Activated CD4-positive, alpha-beta T cell treated with anti-CD3 and anti-CD28 coated beads, Interleukin-2, amount 10 ng/mL, durations not matched to agents 7 days and 5 days (primary cell): ENCODE results near the gene ATG4C. TPM values are rescaled to one million over a fixed set of nuclear protein-coding genes. Genes with fewer than 3 reads are reported as not detected.
A peak's percentile ranks its signal among the peaks of the same experiment; 100 is the strongest.

ENCODE experiments used
- CTCF ChIA-PET: fragments of 350-600 bp; sonication (Branson Sonifier 250); formaldehyde crosslinking; loops from one replicate; lab custom pipeline; 2021; ENCODE audit warnings: antibody characterized with exemption; lab: Charles Lee
- POLR2A ChIA-PET: fragments of 350-600 bp; sonication (Branson Sonifier 250); formaldehyde crosslinking; loops from one replicate; lab custom pipeline; 2021; ENCODE audit warnings: antibody characterized with exemption; lab: Charles Lee
- DNase-seq: peaks from one replicate; pipeline ENCODE4 v3.0.0-alpha.2; 2020
- H3K27ac Mint-ChIP-seq: one replicate; pipeline ENCODE4 v1.8.0; 2021; ENCODE audit warnings: mild to moderate bottlenecking, moderate library complexity, mixed read lengths
- H3K27me3 Mint-ChIP-seq: one replicate; pipeline ENCODE4 v1.8.0; 2021; ENCODE audit warnings: mixed read lengths
- H3K36me3 Mint-ChIP-seq: one replicate; pipeline ENCODE4 v1.8.0; 2021; ENCODE audit warnings: low read depth, mixed read lengths
- H3K4me1 Mint-ChIP-seq: one replicate; pipeline ENCODE4 v1.8.0; 2021; ENCODE audit warnings: mixed read lengths
- H3K4me3 Mint-ChIP-seq: one replicate; pipeline ENCODE4 v1.8.0; 2021; ENCODE audit warnings: mild to moderate bottlenecking, moderate library complexity, mixed read lengths
- H3K9me3 Mint-ChIP-seq: one replicate; pipeline ENCODE4 v1.8.0; 2021; ENCODE audit warnings: mixed read lengths
- total RNA-seq, 2 experiments: library from RNA; stranded (reverse); gene quantifications; one replicate each; pipeline ENCODE4 v1.2.3, GENCODE V29; 2021

ATG4C gene
- total RNA-seq, 2 experiments from 2014 or later = 12.1 to 16.4 TPM

DNA sequence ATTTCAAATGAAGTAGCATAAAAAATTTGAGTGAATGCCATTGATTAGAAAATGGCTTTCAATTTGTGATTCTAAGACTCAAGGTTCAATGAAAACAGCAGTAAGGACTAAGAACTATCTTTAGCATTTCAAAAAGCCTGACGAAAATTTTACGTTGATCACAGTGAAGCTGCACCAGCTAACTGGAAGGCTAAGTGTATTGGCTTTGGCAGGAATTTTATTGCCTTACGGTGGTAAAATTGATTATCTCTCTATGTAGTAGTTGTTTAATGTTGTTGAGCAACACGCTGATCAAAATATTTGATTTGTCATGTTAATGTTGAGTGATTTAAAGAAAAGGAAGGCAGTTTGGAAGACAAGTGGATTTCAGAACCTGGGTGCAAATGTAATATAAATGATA is 49.6 kb downstream of the ATG4C start:
- H3K36me3 Mint-ChIP-seq = peaks cover 2% of the 10 kb centered on the region
- no peak for DNase-seq
- no peaks in the 10 kb centered on the region for H3K27me3 Mint-ChIP-seq
- no peaks in the 10 kb centered on the region for H3K4me1 Mint-ChIP-seq
- no peak overlapping the region for H3K4me3 Mint-ChIP-seq
- ChIA-PET POLR2A (no interaction called here), CTCF (no interaction called here)
- no peak overlapping the region for H3K27ac Mint-ChIP-seq
- H3K9me3 Mint-ChIP-seq = no peaks in the 10 kb centered on the region

DNA sequence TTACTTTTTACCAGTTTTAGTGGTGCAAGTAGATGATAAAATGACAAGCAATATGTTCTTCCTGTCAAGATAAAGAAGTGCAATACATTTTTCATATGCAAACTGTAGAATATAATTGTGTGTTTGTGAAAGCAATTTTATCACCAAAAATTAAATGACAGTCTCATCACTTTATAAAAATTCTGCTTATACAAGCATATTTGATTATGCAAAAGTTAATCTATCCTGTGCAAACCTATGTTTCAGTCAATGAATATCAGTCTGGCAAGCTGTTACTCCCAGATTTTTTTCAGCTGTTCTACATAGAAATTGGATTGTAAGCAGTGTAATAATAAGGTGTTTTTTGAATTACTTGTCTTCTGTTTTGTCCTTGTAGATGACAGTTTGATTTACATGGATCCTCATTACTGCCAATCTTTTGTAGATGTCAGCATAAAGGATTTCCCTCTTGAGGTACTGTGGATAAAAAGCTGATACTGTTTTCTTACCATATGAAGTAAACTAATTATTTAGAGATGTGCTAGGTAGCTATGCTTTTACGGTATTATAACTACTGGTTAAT is 50.5 kb downstream of the ATG4C start:
- Mint-ChIP-seq H3K4me1 (no peaks in the 10 kb centered on the region), H3K27ac (no peak overlapping the region), H3K27me3 (no peaks in the 10 kb centered on the region), H3K36me3 (peaks cover 2% of the 10 kb centered on the region), H3K4me3 (no peak overlapping the region), H3K9me3 (no peaks in the 10 kb centered on the region)
- ChIA-PET CTCF (interaction anchor here (0.5 kb wide), 1 partner anchor 9 kb away, joined by 3 read pairs; no protein-coding TSS in a partner anchor), POLR2A (no interaction called here)
- DNase-seq = no peak

- Mint-ChIP-seq H3K36me3 (no peaks in the 10 kb centered on the region), H3K4me3 (no peak overlapping the region), H3K4me1 (no peaks in the 10 kb centered on the region), H3K27ac (no peak overlapping the region), H3K9me3 (no peaks in the 10 kb centered on the region), H3K27me3 (no peaks in the 10 kb centered on the region)
- POLR2A ChIA-PET = no interaction called here
- DNase-seq = no peak
- CTCF ChIA-PET = no interaction called here
These were observed 53.1 kb downstream of the ATG4C start for GRCh38 chr1:62836856-62837540.

DNA sequence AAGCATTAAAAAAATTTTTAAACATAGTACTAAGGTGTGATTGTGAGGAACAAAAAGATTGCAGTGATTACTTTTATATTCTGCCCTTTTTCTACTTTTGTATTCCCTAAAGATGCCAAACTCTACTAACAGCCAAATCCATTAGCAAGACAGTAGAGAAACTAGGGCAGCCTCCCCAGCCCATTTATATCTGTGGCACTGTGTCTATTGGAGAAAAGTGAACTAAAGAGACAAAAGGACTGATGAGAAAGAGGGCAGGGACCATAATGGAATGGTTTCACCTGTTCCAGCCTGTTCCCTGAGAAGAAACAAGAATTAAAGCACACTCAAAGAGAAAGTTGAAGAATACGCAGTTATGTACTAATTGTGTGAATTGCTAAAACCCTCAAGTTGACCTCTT is 56.6 kb downstream of the ATG4C start:
- no peaks in the 10 kb centered on the region for H3K9me3 Mint-ChIP-seq
- H3K4me3 Mint-ChIP-seq = no peak overlapping the region

DNA sequence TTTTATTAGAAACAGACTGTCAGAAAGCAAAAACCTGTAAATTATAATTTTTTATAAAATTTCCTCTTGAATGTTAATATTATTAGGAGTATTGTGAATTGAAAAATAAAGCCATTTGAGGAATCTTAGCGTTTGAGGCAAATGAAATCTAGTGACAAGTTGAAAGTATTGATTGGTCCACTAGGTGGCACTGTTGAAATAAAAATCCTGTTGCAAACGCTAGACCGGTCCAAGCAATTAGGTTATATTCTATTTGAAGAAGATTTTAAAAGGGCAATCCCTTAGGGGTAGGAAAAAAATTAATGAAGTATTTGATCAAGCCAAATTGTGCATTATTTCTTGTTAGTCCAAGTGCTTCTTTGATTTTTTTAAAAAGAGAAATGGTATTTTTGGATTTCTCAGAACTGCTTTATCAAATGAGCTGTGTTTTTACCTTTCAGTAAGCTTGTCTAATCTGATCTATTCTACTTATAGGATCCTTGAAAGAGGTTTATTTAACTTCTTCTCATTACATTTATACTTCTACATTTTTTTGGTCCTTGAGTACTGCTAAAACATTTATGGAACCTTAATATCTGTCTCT is 57.7 kb downstream of the ATG4C start:
- Mint-ChIP-seq H3K36me3 (no peaks in the 10 kb centered on the region), H3K9me3 (no peaks in the 10 kb centered on the region), H3K4me3 (no peak overlapping the region), H3K27ac (no peak overlapping the region), H3K27me3 (no peaks in the 10 kb centered on the region), H3K4me1 (no peaks in the 10 kb centered on the region)
- CTCF ChIA-PET = interaction anchor here (0.6 to 1.5 kb wide), 2 partner anchors 11 to 651 kb away, joined by 3 to 6 read pairs; no protein-coding TSS in a partner anchor
- peak; percentile 55 for DNase-seq
- POLR2A ChIA-PET = no interaction called here

More for the DNA sequence above, 56.6 kb downstream of the ATG4C start:
- Mint-ChIP-seq H3K27me3 (no peaks in the 10 kb centered on the region), H3K4me1 (no peaks in the 10 kb centered on the region), H3K36me3 (no peaks in the 10 kb centered on the region), H3K27ac (no peak overlapping the region)
- no peak for DNase-seq
- ChIA-PET CTCF (no interaction called here), POLR2A (no interaction called here)

GRCh38 chr1:62844030-62844429 is 60.1 kb downstream of the ATG4C start:
- POLR2A ChIA-PET = no interaction called here
- no peaks in the 10 kb centered on the region for H3K36me3 Mint-ChIP-seq
- CTCF ChIA-PET = no interaction called here

GRCh38 chr1:62849031-62849430 is 65.1 kb downstream of the ATG4C start:
- H3K27ac Mint-ChIP-seq = no peak overlapping the region
- H3K9me3 Mint-ChIP-seq = no peaks in the 10 kb centered on the region
- H3K27me3 Mint-ChIP-seq = no peaks in the 10 kb centered on the region
- no peak for DNase-seq
- H3K36me3 Mint-ChIP-seq = peaks cover 2% of the 10 kb centered on the region
- H3K4me1 Mint-ChIP-seq = no peaks in the 10 kb centered on the region
- ChIA-PET CTCF (interaction anchor here (0.7 kb wide), 2 partner anchors 35 to 351 kb away, joined by 3 to 4 read pairs; no protein-coding TSS in a partner anchor), POLR2A (no interaction called here)
- H3K4me3 Mint-ChIP-seq = no peak overlapping the region

More at GRCh38 chr1:62844030-62844429, 60.1 kb downstream of the ATG4C start:
- Mint-ChIP-seq H3K27me3 (no peaks in the 10 kb centered on the region), H3K27ac (no peak overlapping the region), H3K9me3 (no peaks in the 10 kb centered on the region), H3K4me1 (no peaks in the 10 kb centered on the region), H3K4me3 (no peak overlapping the region)
- DNase-seq = no peak

DNA sequence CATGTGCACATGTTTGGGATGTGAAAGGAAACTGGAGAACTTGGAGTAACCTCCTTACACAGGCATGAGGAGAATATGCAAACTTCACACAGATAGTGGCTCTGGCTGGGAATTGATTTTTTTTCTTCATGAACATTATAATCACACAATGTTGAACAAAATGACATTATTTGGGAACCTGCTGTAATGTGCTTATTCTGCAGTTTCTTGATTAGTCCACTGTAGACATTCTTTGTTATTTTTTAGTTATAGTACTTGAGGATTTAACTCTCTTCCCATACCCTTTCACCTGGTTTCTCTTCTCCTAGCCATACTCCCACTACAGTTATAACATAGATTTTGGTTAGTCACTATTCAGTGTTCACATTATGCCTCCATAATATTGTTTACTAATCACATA is 68.3 kb downstream of the ATG4C start:
- Mint-ChIP-seq H3K9me3 (no peaks in the 10 kb centered on the region), H3K36me3 (peaks cover 2% of the 10 kb centered on the region), H3K4me1 (no peaks in the 10 kb centered on the region), H3K27ac (no peak overlapping the region), H3K4me3 (no peak overlapping the region), H3K27me3 (no peaks in the 10 kb centered on the region)
- CTCF ChIA-PET = interaction anchor here (0.6 kb wide), 1 partner anchor 483 kb away, joined by 3 read pairs; no protein-coding TSS in a partner anchor
- no peak for DNase-seq
- POLR2A ChIA-PET = interaction anchor here (0.6 kb wide), 1 partner anchor 9 kb away, joined by 4 read pairs; no protein-coding TSS in a partner anchor

GRCh38 chr1:62856960-62857359 is 73.0 kb downstream of the ATG4C start:
- Mint-ChIP-seq H3K27ac (no peak overlapping the region), H3K4me3 (no peak overlapping the region), H3K36me3 (peaks cover 2% of the 10 kb centered on the region), H3K4me1 (no peaks in the 10 kb centered on the region), H3K27me3 (no peaks in the 10 kb centered on the region), H3K9me3 (no peaks in the 10 kb centered on the region)
- ChIA-PET CTCF (no interaction called here), POLR2A (no interaction called here)
- no peak for DNase-seq

DNA sequence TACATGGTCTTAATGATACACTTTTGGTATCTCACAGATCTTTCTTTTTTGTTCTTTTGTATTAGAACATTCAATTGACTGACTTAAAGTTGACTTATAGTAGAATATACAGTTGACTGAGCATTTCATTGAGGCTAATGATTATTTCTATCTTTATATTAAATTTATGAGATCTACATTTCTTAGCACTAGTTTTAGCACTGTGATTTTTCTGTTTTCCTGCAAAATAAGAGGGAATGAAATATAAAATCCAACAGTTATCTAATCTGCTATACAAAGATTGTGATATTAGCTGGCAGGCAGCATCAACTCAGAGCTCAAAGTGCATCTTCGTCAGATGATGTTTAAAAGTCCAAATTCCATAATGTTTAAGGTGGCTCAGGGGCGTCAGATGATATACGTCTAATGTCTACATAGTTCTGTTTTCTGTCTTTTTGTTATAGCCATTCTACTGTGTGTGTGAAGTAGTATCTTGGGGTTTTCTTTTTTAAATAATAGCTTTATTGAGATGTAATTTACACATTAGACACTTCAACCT is 85.4 kb downstream of the ATG4C start:
- Mint-ChIP-seq H3K4me1 (no peaks in the 10 kb centered on the region), H3K27me3 (peaks cover 3% of the 10 kb centered on the region), H3K9me3 (no peaks in the 10 kb centered on the region), H3K27ac (no peak overlapping the region), H3K36me3 (no peaks in the 10 kb centered on the region), H3K4me3 (no peak overlapping the region)
- ChIA-PET POLR2A (no interaction called here), CTCF (no interaction called here)
- no peak for DNase-seq

DNA sequence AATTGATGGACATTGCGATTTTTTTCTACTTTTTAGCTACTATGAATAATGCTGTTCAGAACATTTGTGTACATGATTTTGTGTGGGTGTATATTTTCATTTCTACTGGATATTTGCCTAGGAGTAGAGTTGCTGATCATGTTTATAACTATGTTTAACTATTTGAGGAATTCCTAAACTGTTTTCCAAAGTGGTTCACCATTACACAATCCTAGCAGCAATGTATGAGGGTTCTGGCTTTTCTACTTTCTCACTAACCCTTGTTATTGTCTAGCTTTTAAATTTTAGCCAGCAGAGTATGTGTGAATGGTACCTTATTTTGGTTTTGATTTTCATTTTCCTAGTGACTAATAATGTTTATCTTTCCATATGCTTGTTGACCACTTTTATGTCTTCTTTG is 86.2 kb downstream of the ATG4C start:
- CTCF ChIA-PET = no interaction called here
- POLR2A ChIA-PET = no interaction called here
- Mint-ChIP-seq H3K4me3 (no peak overlapping the region), H3K27me3 (peaks cover 5% of the 10 kb centered on the region), H3K9me3 (no peaks in the 10 kb centered on the region), H3K27ac (no peak overlapping the region), H3K36me3 (no peaks in the 10 kb centered on the region), H3K4me1 (no peaks in the 10 kb centered on the region)
- DNase-seq = no peak

DNA sequence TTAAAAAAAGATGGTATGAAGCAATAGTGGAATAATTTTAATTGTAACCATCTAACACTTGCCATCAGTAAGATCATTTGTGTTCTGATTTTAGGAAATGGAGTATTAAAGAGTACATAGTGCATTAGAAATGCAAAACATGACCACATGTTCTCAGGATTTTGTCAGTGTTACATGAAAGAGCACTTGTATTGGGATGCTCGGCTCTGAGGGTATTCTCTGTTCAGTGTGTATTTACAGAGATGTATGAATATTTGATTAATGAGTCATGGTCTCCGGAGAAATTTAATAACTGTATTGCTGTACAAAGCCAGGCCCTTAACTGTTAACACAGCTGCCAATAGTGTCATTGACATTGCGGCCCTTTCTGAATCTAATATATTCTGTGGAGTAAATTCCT is 91.7 kb downstream of the ATG4C start:
- H3K4me3 Mint-ChIP-seq = no peak overlapping the region
- no peaks in the 10 kb centered on the region for H3K4me1 Mint-ChIP-seq
- POLR2A ChIA-PET = no interaction called here
- no peaks in the 10 kb centered on the region for H3K9me3 Mint-ChIP-seq
- CTCF ChIA-PET = no interaction called here
- H3K27me3 Mint-ChIP-seq = peaks cover 22% of the 10 kb centered on the region
- DNase-seq = no peak
- H3K27ac Mint-ChIP-seq = no peak overlapping the region
- no peaks in the 10 kb centered on the region for H3K36me3 Mint-ChIP-seq

DNA sequence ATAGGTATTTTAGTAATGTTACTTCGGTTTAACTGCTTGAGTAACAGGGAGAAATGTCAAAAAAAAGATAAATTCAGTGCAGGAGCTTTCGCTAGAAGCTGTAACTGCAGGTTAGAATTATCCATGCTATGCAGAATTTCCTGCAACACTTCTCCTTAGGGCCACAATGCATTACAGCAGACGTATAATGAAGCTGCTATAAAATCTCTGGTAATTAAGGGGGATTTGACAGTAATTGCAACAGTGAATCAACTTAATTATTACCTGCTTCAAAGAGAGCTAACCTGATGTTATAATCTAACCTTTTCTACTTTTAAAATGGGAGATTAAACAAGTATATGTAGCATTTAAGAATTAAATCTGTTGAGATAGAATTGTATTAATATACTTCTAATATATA is 92.6 kb downstream of the ATG4C start:
- H3K36me3 Mint-ChIP-seq = no peaks in the 10 kb centered on the region
- no peaks in the 10 kb centered on the region for H3K9me3 Mint-ChIP-seq
- H3K27me3 Mint-ChIP-seq = peaks cover 22% of the 10 kb centered on the region
- no peaks in the 10 kb centered on the region for H3K4me1 Mint-ChIP-seq
- no peak overlapping the region for H3K27ac Mint-ChIP-seq
- no peak for DNase-seq
- ChIA-PET POLR2A (no interaction called here), CTCF (no interaction called here)
- H3K4me3 Mint-ChIP-seq = no peak overlapping the region
